GM23248 (cell line): ENCODE measurements around the gene C14orf93.

Source experiments
- EZH2 ChIP-seq: fragments of 200-600 bp; sonication (generic); IDR thresholded peaks from 2 replicates; pipeline ENCODE4 v1.6.1; 2018; ENCODE audit warnings: antibody characterized with exemption, mild to moderate bottlenecking; ENCODE audit not compliant: insufficient read depth, poor library complexity, severe bottlenecking
- EZH2phosphoT487 ChIP-seq: fragments of 200-600 bp; sonication (generic); IDR thresholded peaks from 2 replicates; pipeline ENCODE4 v1.6.1; 2018; ENCODE audit warnings: antibody characterized with exemption, moderate library complexity, mild to moderate bottlenecking, low read depth; ENCODE audit not compliant: insufficient read depth

- TF ChIP-seq EZH2 (no peak), EZH2phosphoT487 (no peak)
Observed at GRCh38 chr14:23013054-23013748, 3.3 kb upstream of the C14orf93 start.
